ENCODE data around the gene PFKFB3.

- TF ChIP-seq MYNN (tag by site-specific recombination; IDR thresholded peaks at IDR 0.05; ENCODE audit: borderline replicate concordance) (no peak), ZNF18 (tag by site-specific recombination; IDR thresholded peaks at IDR 0.05) (no peak), TSHZ1 (tag by site-specific recombination; IDR thresholded peaks at IDR 0.05; ENCODE audit: borderline replicate concordance) (no peak), CTCF (tag by site-specific recombination; IDR thresholded peaks at IDR 0.05) (no peak), ZNF274 (IDR thresholded peaks at IDR 0.05; ENCODE audit: low read length) (no peak), ZNF274 (tag by site-specific recombination; IDR thresholded peaks at IDR 0.05; ENCODE audit: borderline replicate concordance) (no peak)
Observed at GRCh38 chr10:6185039-6185716, 17.6 kb upstream of the PFKFB3 start.
